Measurements from ENCODE around the gene SFRP2. TPM values are rescaled to one million over a fixed set of nuclear protein-coding genes. Genes with fewer than 3 reads are reported as not detected.
A peak's percentile ranks its signal among the peaks of the same experiment; 100 is the strongest.

Gene SFRP2
- total RNA-seq, 4 donors from 2014 or later = 12.3 to 36.5 (median 21.2) TPM

- WGBS, 2 donors (ENCODE audit: low coverage in 1 of 2) = 72 to 79% methylated on average over 2 to 3 of the region's 3 CpGs
- Histone ChIP-seq H3K27ac (no peak overlapping the region), H3K27me3 (peaks cover 32% of the 10 kb centered on the region), H3K4me3 (no peak overlapping the region), H3K9me3 (no peaks in the 10 kb centered on the region), H3K4me1 (peaks cover 0 to 12% (median 7%) of the 10 kb centered on the region in 3 donors), H3K36me3 (no peaks in the 10 kb centered on the region)
- no peak for ATAC-seq
- TF ChIP-seq, protein P1, sequence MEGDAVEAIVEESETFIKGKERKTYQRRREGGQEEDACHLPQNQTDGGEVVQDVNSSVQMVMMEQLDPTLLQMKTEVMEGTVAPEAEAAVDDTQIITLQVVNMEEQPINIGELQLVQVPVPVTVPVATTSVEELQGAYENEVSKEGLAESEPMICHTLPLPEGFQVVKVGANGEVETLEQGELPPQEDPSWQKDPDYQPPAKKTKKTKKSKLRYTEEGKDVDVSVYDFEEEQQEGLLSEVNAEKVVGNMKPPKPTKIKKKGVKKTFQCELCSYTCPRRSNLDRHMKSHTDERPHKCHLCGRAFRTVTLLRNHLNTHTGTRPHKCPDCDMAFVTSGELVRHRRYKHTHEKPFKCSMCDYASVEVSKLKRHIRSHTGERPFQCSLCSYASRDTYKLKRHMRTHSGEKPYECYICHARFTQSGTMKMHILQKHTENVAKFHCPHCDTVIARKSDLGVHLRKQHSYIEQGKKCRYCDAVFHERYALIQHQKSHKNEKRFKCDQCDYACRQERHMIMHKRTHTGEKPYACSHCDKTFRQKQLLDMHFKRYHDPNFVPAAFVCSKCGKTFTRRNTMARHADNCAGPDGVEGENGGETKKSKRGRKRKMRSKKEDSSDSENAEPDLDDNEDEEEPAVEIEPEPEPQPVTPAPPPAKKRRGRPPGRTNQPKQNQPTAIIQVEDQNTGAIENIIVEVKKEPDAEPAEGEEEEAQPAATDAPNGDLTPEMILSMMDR (IDR thresholded peaks at IDR 0.05) = no peak
- TF ChIP-seq POLR2A (IDR thresholded peaks at IDR 0.05) = no peak
- no peak for TF ChIP-seq EP300 (IDR thresholded peaks at IDR 0.05)
- no peak for TF ChIP-seq POLR2AphosphoS5 (IDR thresholded peaks at IDR 0.05)
These were observed 4.7 kb downstream of the SFRP2 start for GRCh38 chr4:153784166-153784699.

DNA sequence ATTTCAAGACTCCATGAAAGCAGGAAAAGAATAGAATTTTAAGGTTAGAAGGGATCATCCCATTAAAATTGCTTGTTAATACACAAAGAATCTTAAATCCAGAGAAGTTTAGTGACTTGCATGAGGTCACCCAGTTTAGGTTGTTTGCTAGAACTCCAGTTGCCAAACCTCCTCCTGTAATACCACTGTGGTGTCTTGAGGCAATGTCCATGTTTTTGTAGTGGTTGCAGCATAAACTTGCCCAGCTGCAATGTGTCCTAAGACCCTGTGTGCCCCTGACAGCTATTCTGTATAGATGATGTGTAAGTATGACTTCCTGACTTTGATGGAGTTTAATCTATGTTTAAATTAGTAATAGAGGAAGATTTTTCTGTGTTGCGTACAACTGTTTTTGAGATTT, 6.3 kb downstream of the SFRP2 start:
- no peak overlapping the region for H3K27ac ChIP-seq
- peaks cover 0 to 7% (median 0%) of the 10 kb centered on the region in 3 donors for H3K9me3 ChIP-seq
- H3K4me1 ChIP-seq = no peaks in the 10 kb centered on the region
- ATAC-seq = no peak
- peaks cover 16% of the 10 kb centered on the region for H3K27me3 ChIP-seq
- TF ChIP-seq EP300 (IDR thresholded peaks at IDR 0.05) (no peak), POLR2A (IDR thresholded peaks at IDR 0.05) (no peak), POLR2AphosphoS5 (IDR thresholded peaks at IDR 0.05) (no peak)
- TF ChIP-seq, protein P1 (IDR thresholded peaks at IDR 0.05) = no peak
- no peaks in the 10 kb centered on the region for H3K36me3 ChIP-seq
- WGBS, 2 donors (ENCODE audit: low coverage in 1 of 2) = 88 to 94% methylated on average over 1 of the region's 1 CpG
- no peak overlapping the region for H3K4me3 ChIP-seq

DNA sequence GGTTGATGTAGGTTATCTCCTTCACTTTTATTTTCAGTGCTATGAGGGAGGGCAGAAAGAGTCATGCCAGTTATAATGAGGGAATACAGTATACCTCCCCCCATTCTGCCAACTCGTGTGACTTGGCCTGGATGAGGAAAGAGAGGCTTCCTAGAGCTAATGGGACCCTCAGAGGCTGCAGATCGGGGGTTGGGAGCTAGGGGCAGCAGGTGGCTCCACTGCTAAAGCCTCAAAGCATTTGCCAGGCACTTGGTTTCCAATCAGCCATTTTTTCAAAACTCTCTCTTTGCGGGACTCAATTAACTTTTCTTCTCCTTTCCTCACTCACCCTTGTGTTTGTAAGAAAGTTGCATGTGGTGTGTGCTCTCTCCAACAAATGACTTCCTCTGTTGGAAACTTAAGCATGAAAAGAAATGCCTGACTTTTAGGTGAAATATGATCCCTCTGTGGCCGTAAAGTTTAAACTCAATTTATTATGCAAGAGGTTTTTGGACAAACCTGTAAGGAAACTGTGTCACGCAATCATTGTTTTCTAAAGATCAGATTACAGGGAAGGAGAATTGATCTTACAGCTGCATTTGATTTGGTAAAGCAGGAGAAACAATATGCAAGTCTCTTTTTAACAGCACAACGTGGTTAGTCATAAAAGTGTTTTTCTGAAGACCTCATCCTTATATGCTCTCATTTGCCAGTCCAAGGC, 7.0 kb downstream of the SFRP2 start:
- TF ChIP-seq, protein P1 (IDR thresholded peaks at IDR 0.05) = no peak
- TF ChIP-seq POLR2AphosphoS5 (IDR thresholded peaks at IDR 0.05) (no peak), EP300 (IDR thresholded peaks at IDR 0.05) (no peak), POLR2A (IDR thresholded peaks at IDR 0.05) (no peak)
- H3K27ac ChIP-seq = no peak overlapping the region
- H3K4me3 ChIP-seq = no peak overlapping the region
- no peaks in the 10 kb centered on the region for H3K4me1 ChIP-seq
- 56 to 61% methylated on average over 5 to 6 of the region's 6 CpGs for WGBS, 2 donors (ENCODE audit: low coverage in 1 of 2)
- H3K9me3 ChIP-seq = peaks cover 0 to 7% (median 0%) of the 10 kb centered on the region in 3 donors
- H3K27me3 ChIP-seq = peaks cover 9% of the 10 kb centered on the region
- H3K36me3 ChIP-seq = no peaks in the 10 kb centered on the region
- peak; percentile 62 for ATAC-seq

DNA sequence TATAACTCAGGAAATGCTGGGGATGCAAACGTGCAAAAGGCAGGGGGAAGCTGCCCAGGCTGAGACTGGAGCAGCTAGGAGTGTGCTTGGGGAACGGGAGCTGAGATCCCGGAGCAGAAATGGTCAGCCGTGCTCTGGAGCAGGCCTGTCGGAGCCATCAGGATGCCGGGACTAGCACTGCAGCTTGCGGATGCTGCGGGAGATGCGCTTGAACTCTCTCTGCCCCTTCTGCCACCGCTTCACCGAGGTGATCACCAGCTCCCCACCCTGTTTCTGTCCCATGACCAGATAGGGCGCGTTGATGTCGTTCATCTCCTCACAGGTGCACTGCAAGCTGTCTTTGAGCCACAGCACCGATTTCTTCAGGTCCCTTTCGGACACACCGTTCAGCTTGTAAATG, 7.6 kb downstream of the SFRP2 start:
- Histone ChIP-seq H3K9me3 (peaks cover 0 to 7% (median 0%) of the 10 kb centered on the region in 3 donors), H3K27me3 (peaks cover 5% of the 10 kb centered on the region), H3K4me1 (no peaks in the 10 kb centered on the region), H3K36me3 (no peaks in the 10 kb centered on the region), H3K27ac (no peak overlapping the region), H3K4me3 (no peak overlapping the region)
- 70 to 94% methylated on average over 2 to 13 of the region's 17 CpGs for WGBS, 2 donors (ENCODE audit: low coverage in 1 of 2)
- TF ChIP-seq EP300 (IDR thresholded peaks at IDR 0.05) = no peak
- no peak for TF ChIP-seq POLR2A (IDR thresholded peaks at IDR 0.05)
- no peak for TF ChIP-seq POLR2AphosphoS5 (IDR thresholded peaks at IDR 0.05)
- TF ChIP-seq, protein P1 (IDR thresholded peaks at IDR 0.05) = no peak
- ATAC-seq = no peak

- H3K27ac ChIP-seq = no peak overlapping the region
- no peak for ATAC-seq
- TF ChIP-seq POLR2AphosphoS5 (IDR thresholded peaks at IDR 0.05) (no peak), POLR2A (IDR thresholded peaks at IDR 0.05) (no peak), EP300 (IDR thresholded peaks at IDR 0.05) (no peak)
- TF ChIP-seq, protein P1 (IDR thresholded peaks at IDR 0.05) = no peak
These were observed 8.0 kb downstream of the SFRP2 start for GRCh38 chr4:153780876-153781275.

More at GRCh38 chr4:153780876-153781275, 8.0 kb downstream of the SFRP2 start:
- no peaks in the 10 kb centered on the region for H3K4me1 ChIP-seq
- WGBS, 2 donors (ENCODE audit: low coverage in 1 of 2) = 67 to 71% methylated on average over 1 of the region's 1 CpG
- no peak overlapping the region for H3K4me3 ChIP-seq
- peaks cover under 1% of the 10 kb centered on the region for H3K27me3 ChIP-seq
- H3K9me3 ChIP-seq = peaks cover 0 to 7% (median 0%) of the 10 kb centered on the region in 3 donors
- no peaks in the 10 kb centered on the region for H3K36me3 ChIP-seq
